Prostate gland (tissue), 2 donors: ENCODE measurements around the gene NEU4. TPM values are rescaled to one million over a fixed set of nuclear protein-coding genes. Genes with fewer than 3 reads are reported as not detected.
"Not testable (repeated sequence)": the region's sequence is repeated elsewhere in the genome, so short reads cannot be mapped to it uniquely, and the experiment has no call there.

Experiments
- DNase-seq: peaks from one replicate; pipeline ENCODE4 v3.0.0-alpha.2; 2019; ENCODE audit warnings: low spot score
- H3K27ac ChIP-seq, 2 donors: fragments of 200-600 bp; sonication (generic); 2 replicates each; pipeline ENCODE4 v1.5.1; 2017 to 2019
- H3K27me3 ChIP-seq: fragments of 200-600 bp; sonication (generic); replicated peaks from 2 replicates; pipeline ENCODE4 v1.5.1; 2019; ENCODE audit not compliant: insufficient read depth
- H3K36me3 ChIP-seq, 2 donors: fragments of 200-600 bp; sonication (generic); 1 replicate in 1 of 2; 2 replicates in 1 of 2; pipeline versions ENCODE4 v1.5.1 to v1.8.1; 2017 to 2019
- H3K4me1 ChIP-seq: fragments of 200-600 bp; sonication (generic); replicated peaks from 2 replicates; pipeline ENCODE4 v1.5.1; 2019
- H3K4me3 ChIP-seq, 2 donors: fragments of 200-600 bp; sonication (generic); 2 replicates each; pipeline ENCODE4 v1.5.1; 2017 to 2019
- H3K9me3 ChIP-seq: fragments of 200-600 bp; sonication (generic); 2 replicates; pipeline ENCODE4 v1.5.1; 2017
- POLR2A ChIP-seq: fragments of 450-650 bp; IDR thresholded peaks from one replicate; pipeline ENCODE4 v1.6.1; 2016; ENCODE audit warnings: antibody characterized with exemption, mild to moderate bottlenecking
- POLR2AphosphoS5 ChIP-seq: sonication (generic); formaldehyde crosslinking; IDR thresholded peaks from one replicate; pipeline ENCODE4 v1.6.1; 2017; ENCODE audit warnings: antibody characterized with exemption
- WGBS: methylation state at CpG from one replicate; pipeline ENCODE4 v1.1.5; 2018; 5-methylcytosine and 5-hydroxymethylcytosine counted together
- intact Hi-C: fragments of 100-400 bp; cut with DNase I; formaldehyde crosslinking; loops from one replicate; pipeline ENCODE4 v1.14.2; 2022
- total RNA-seq, 2 donors: library from RNA; depleted of rRNA; stranded (reverse); fragments of >200 nt; gene quantifications; one replicate each; pipeline ENCODE4 v1.1.0, GENCODE V29; 2016
- TF ChIP-seq, protein P1 (sequence below), 4 experiments: fragments of 200-600 bp in 2 of 4; fragments of 450-650 bp in 2 of 4; sonication (generic) in 2 of 4; IDR thresholded peaks; 1 replicate in 3 of 4; 2 replicates in 1 of 4; pipeline ENCODE4 v1.5.1; 2016 to 2019; ENCODE audit warnings: antibody characterized with exemption in 4 of 4, mild to moderate bottlenecking in 2 of 4, moderate library complexity in 2 of 4

NEU4 gene
- total RNA-seq, 2 donors from 2014 or later = 0.62 TPM; not detected in 1

DNA sequence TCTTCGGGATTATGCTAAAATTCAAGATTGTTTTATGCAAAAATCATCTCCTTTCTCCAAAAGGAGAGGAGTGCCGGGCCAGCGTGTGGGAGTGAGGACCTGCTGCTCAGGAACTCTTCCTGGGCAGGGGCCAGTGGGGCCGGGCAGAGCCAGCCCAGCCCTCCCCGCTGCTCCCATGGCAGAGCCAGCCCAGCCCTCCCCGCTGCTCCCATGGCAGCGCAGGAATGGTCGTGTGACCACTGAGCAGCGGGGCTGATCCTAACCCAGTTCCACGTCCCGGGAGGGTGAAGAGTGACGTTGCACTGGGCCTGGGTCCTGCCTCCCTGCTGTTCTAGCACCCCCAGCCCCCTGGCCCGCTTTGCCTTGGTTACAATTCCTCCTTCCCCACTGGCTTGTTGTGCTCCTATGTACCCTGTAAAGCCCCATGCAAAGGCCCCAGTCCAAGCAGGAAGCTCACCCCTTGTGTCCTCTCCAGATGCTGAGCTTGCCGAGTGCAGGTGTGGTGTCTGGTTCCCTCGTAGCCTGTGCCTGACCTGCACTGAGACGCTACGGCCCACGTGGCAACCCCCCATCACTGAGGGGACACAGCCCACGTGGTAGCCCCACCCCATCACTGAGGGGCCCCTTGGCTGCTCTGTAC lies 11.4 kb upstream of the NEU4 start:
- Histone ChIP-seq H3K27me3 (no peaks in the 10 kb centered on the region), H3K4me3 (no peak overlapping the region), H3K9me3 (no peaks in the 10 kb centered on the region), H3K36me3 (no peaks in the 10 kb centered on the region), H3K4me1 (no peaks in the 10 kb centered on the region), H3K27ac (no peak overlapping the region)
- intact Hi-C loops = no loop called here
- 84% methylated on average over 19 of the region's 19 CpGs for WGBS
- DNase-seq = no peak
- TF ChIP-seq POLR2AphosphoS5 (no peak), POLR2A (no peak)
- TF ChIP-seq, protein P1, sequence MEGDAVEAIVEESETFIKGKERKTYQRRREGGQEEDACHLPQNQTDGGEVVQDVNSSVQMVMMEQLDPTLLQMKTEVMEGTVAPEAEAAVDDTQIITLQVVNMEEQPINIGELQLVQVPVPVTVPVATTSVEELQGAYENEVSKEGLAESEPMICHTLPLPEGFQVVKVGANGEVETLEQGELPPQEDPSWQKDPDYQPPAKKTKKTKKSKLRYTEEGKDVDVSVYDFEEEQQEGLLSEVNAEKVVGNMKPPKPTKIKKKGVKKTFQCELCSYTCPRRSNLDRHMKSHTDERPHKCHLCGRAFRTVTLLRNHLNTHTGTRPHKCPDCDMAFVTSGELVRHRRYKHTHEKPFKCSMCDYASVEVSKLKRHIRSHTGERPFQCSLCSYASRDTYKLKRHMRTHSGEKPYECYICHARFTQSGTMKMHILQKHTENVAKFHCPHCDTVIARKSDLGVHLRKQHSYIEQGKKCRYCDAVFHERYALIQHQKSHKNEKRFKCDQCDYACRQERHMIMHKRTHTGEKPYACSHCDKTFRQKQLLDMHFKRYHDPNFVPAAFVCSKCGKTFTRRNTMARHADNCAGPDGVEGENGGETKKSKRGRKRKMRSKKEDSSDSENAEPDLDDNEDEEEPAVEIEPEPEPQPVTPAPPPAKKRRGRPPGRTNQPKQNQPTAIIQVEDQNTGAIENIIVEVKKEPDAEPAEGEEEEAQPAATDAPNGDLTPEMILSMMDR (IDR thresholded peaks at IDR 0.05) = no peak

GRCh38 chr2:241798081-241798630 lies 10.8 kb upstream of the NEU4 start:
- Histone ChIP-seq H3K27me3 (no peaks in the 10 kb centered on the region), H3K9me3 (no peaks in the 10 kb centered on the region), H3K4me3 (no peak overlapping the region), H3K27ac (no peak overlapping the region), H3K36me3 (no peaks in the 10 kb centered on the region), H3K4me1 (no peaks in the 10 kb centered on the region)
- intact Hi-C loops = no loop called here
- TF ChIP-seq POLR2AphosphoS5 (no peak), POLR2A (no peak)
- TF ChIP-seq, protein P1 (IDR thresholded peaks at IDR 0.05) = no peak
- 89% methylated on average over 14 of the region's 14 CpGs for WGBS
- no peak for DNase-seq

GRCh38 chr2:241798631-241799521 lies 10.1 kb upstream of the NEU4 start:
- no peak for DNase-seq
- H3K4me3 ChIP-seq = no peak overlapping the region
- H3K36me3 ChIP-seq = no peaks in the 10 kb centered on the region
- WGBS = 90% methylated on average over 21 of the region's 21 CpGs
- no peak overlapping the region for H3K27ac ChIP-seq
- H3K4me1 ChIP-seq = peaks cover 4% of the 10 kb centered on the region
- no peaks in the 10 kb centered on the region for H3K27me3 ChIP-seq
- intact Hi-C loops = no loop called here
- H3K9me3 ChIP-seq = no peaks in the 10 kb centered on the region
- TF ChIP-seq POLR2A (no peak), POLR2AphosphoS5 (no peak)
- TF ChIP-seq, protein P1 (IDR thresholded peaks at IDR 0.05) = no peak

DNA sequence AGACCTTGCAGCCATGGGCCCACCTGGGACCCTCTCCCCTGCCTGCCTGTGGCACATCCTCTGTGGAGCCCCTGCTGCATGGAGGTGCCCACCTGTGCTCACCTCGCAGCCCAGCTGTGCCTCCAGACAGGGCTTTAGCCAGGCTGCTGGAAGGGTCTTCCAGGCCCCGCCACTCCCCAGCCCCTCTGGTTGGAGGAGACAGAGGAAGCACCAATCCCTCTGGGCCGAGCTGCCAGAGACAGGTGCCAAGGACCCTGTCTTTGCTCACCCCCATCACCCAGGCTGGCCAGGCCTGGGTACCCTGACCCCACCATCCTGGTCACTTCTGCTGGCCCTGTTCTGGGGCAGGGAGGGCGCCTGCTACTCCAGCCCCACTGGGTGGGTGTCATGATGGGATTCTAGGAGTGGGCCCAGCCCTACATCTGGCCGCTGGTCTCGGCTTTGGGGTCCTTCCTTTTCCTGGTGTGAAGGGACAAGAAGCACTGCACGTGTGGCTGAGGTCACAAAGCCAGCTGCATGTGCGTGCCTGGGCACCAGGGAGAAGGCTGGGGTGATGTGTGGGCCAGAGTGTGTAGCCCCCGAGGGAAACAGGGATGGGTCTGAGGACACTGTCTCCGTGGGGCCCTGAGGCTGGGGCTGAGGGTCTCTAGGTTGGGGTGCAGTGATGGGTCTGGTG lies 9.3 kb upstream of the NEU4 start:
- Histone ChIP-seq H3K4me3 (no peak overlapping the region), H3K36me3 (no peaks in the 10 kb centered on the region), H3K4me1 (peaks cover 4% of the 10 kb centered on the region), H3K27me3 (no peaks in the 10 kb centered on the region), H3K27ac (no peak overlapping the region), H3K9me3 (no peaks in the 10 kb centered on the region)
- no peak for DNase-seq
- intact Hi-C loops = no loop called here
- WGBS = 91% methylated on average over 8 of the region's 10 CpGs
- TF ChIP-seq POLR2A = no peak
- TF ChIP-seq POLR2AphosphoS5 = no peak
- TF ChIP-seq, protein P1 (IDR thresholded peaks at IDR 0.05) = no peak

DNA sequence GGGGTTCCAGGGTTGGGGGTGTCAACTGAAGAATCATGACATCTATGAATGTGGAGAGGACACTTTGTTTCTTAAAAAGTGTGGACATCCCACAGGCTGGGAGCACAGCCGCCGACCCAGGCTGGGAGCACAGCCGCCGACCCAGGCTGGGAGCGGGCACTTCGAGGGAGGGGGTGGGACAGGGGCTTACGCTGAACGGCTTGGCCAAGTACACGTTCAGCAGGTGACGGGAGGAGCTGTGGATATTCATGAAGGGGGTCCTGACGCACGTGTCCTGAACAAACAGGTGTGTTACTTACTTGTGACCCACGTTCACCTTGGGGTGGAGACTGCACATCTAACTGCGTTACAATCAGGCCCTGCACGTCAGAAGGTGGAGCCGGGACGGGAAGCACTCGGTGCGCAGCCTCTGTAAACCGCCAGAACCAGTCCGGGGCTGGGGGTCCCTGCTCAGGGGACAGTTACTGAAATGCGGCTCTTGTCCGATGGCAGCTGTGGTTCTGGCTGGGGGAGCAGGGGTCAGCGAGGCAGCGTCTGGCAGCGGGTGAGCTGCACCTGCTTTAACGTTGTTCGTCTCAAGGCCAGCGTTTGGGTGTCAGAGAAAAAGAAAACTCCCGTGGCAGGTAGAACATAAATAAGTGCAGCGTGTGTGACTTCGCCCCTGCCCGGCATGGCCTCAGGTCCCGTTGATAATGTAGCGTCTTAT lies 8.6 kb upstream of the NEU4 start:
- H3K36me3 ChIP-seq, intact Hi-C loops, H3K4me1 ChIP-seq, H3K27ac ChIP-seq, H3K9me3 ChIP-seq, H3K4me3 ChIP-seq, DNase-seq, H3K27me3 ChIP-seq: not testable (repeated sequence)
- WGBS = 80% methylated on average over 35 of the region's 35 CpGs
